Amygdala (tissue), 56 donors: Measurements from ENCODE around the gene ELMO1.

Experiments used
- DNase-seq, 56 donors: peaks; one replicate each; lab custom pipeline; 2025; lab: John Stamatoyannopoulos, UW

ELMO1 gene

GRCh38 chr7:37433166-37433565 is 15.5 kb downstream of the ELMO1 start:
- no peak for DNase-seq

DNA sequence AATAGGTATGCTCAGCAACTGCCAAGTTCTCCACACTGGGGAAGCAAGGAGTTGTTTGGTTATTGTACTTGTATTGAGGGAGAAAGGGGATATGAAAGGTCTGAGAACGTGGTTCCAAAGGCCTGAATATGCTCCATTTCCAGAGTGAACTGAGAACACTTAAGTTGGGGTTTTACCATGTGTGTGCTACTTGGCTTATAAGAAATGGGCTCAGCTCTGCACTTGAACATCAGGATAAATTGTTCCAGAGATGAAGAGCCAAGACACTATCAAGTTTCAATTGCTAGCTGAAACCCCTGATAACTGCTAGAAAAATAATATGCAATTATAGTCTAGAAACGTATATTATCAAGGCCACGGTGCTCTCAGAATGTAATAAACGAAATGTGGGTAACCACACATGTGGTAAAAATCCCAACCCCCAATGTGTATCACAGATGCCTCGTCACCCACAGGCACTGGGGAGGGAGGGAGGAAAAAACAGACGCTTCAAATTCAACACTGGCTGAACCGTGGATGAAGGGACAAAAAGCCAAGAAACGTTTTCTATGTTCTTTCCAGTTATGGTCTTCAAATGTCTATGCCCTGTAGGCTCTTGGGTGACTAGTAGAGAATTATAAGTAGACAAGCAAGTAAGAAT is 16.3 kb downstream of the ELMO1 start:
- DNase-seq, result no peak

GRCh38 chr7:37431413-37431812 is 17.3 kb downstream of the ELMO1 start:
- DNase-seq, result no peak

DNA sequence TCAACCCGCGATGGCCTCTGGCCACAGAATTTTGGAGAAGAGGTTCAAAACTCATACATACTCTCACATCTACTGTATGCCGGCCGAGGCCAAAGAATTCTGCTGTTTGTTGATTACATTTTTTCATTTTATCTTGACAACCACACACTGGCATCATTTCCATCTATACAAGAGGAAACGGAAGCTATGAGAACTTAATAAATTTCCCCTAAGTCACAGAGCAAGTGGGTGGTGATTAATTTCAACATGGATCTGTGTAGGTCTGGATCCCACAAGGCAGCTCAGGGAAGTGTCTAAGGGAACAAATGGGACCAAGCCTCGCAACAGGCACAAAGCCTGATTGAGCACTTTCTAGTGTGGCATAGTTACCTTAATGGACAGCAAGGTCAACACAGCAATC is 18.0 kb downstream of the ELMO1 start:
- no peak for DNase-seq

- DNase-seq, result no peak
Observed at GRCh38 chr7:37430171-37430570, 18.5 kb downstream of the ELMO1 start.

GRCh38 chr7:37429435-37429791 is 19.3 kb downstream of the ELMO1 start:
- DNase-seq, result no peak

- peak in 1 of 56 donors; percentile 32 for DNase-seq
Observed at GRCh38 chr7:37428681-37429434, 19.8 kb downstream of the ELMO1 start.

- no peak for DNase-seq
Observed at GRCh38 chr7:37427276-37427940, 21.3 kb downstream of the ELMO1 start.

DNA sequence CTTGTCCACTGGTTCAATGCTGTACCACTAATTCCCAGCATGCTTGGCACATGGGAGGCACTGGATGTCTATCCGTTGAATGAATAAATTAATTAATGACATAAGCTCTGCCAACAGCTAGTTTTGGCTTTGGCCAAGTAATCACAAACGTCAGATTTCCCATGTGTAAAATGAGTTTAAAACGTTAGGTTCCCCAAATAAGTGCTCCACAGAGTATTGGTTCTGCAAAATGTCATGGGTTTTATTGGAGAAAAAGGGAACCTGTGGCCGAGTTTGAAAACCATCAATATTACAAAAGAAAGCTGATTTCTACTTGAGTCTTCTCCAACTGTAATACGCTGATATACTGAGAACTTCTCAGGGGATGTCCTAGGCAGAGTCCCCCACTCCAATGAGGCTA is 23.2 kb downstream of the ELMO1 start:
- DNase-seq, result no peak

GRCh38 chr7:37424995-37425394 is 23.7 kb downstream of the ELMO1 start:
- peak in 1 of 56 donors; percentile 24 for DNase-seq

- DNase-seq, result no peak
Observed at GRCh38 chr7:37424521-37424920, 24.1 kb downstream of the ELMO1 start.

GRCh38 chr7:37421861-37422500 is 26.7 kb downstream of the ELMO1 start:
- no peak for DNase-seq

DNA sequence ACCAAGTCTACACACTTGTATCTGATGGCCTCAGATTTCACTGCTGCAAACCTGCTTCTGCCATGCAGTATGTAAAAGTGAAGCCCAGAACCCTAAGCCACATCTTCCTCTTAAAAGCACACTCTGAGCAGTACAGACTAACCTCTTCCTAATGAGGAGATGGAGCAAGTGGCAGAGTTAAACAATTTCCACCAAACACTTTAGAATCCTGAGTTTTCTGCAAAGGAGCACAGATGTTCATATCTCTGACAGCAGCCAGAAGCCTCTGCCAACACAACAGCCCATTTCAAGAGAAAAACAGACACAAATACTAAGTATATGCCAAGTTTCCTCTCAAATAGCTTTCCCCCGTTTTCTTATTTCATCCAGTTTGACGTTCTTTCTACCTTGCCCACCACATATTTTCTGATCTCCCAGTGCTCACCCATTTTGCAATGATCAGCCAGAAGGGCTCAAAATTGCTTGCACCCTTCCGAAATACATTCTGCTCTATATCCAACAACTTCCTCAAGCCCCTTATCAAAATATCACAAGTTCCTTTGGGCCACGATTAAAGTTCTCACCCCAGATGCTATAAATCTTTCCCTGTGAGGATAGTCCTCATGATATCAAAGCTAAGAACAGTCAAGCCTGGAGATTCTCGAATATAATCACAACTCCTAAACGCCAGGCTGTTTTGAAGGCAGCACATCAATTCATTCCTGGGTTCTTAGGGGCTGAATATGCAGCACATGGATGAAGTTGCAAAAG is 27.5 kb downstream of the ELMO1 start:
- peak in 1 of 56 donors; percentile 45 for DNase-seq

GRCh38 chr7:37419496-37419895 is 29.2 kb downstream of the ELMO1 start:
- no peak for DNase-seq

DNA sequence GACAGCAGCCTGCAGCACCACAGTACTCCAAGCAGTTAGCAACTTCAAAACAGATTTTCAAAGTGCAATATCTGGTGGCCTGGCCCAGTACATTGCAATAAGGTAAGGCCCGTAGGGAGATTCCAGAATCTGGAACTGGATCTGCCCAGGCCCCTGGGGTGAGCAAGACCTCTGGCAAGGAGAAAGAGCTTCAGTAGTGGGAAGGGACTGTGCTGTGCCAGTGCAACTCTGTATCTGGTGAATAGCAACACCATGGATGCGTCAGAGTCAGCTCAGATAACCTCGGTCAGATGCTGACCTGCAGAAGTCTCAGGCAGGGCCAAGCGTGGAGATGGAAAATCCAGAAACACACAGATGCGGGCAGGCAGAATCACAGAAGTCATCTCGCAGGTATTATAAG is 30.3 kb downstream of the ELMO1 start:
- DNase-seq, result no peak

DNA sequence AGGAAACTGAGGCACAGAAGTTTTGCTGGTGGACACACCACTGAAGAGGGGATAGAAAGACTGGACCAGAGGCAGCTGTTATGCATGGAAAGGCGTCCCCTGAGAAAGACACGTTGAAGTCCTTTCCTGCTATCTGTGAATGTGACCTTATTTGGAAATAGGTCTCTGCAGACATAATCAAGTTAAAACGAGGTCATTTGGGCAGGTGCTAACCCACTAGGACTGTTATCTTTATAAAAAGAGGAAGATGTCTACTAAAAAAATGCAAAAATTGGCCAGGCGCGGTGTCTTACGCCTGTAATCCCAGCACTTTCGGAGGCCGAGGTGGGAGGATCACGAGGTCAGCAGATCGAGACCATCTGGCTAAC is 31.6 kb downstream of the ELMO1 start:
- no peak for DNase-seq

GRCh38 chr7:37416378-37417106 is 32.1 kb downstream of the ELMO1 start:
- DNase-seq, result no peak

DNA sequence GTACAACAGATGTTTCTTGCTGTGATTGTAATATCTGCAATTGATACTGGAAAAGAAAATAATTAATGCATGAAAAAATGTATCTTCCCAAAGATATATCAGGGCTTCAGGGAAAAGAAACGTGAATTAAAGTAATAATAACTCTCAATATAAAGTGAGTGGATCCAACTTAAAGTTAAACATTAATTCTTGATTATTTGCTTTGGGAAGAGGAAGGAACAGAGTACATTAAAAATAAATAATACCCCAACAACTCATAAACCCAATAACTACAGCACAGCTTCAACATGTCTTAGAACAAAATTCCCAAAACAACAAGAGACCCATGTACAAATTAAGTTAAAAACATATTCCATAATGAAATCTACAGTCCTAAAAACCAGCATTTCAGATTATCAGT is 33.0 kb downstream of the ELMO1 start:
- no peak for DNase-seq

- DNase-seq, result no peak
Observed at GRCh38 chr7:37414352-37414983, 34.2 kb downstream of the ELMO1 start.
